ENCODE results near the gene SLC35D2. TPM values are rescaled to one million over a fixed set of nuclear protein-coding genes. Genes with fewer than 3 reads are reported as not detected.
"Not testable (repeated sequence)": the region's sequence is repeated elsewhere in the genome, so short reads cannot be mapped to it uniquely, and the experiment has no call there.

SLC35D2 gene
- total and polyA plus RNA-seq, 4 experiments from 2014 or later: 25.3 to 30.5 (median 30.0) TPM

DNA sequence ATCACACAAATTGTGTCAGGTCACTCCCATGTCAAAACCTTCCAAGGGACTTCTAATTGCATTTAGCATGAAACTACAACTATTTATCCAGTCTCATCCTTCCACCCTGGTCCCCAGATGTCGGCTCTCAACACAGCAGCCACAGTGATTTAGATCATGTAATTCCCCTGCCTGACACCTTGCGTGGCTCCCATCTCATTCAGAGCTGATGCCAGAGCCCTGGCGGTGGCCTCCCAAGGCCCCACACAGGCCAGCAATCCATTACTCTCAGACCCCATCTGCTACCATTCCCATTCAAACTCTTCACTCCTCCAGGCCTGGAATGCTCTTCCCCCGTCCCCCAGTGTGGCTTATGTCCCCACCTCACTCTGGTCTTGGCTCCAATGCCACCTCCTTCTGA, 2.4 kb downstream of the SLC35D2 start:
- Mint-ChIP-seq H3K4me1 (peaks cover 33 to 56% (median 39%) of the 10 kb centered on the region in 4 donors), H3K36me3 (peaks cover 13 to 27% of the 10 kb centered on the region in 2 donors), H3K27ac (peak overlapping the region in 5 of 7 donors; percentile 5 to 78 (median 48)), H3K27me3 (no peaks in the 10 kb centered on the region), H3K4me3 (peak overlapping the region in 4 of 8 donors; percentile 1 to 69 (median 51)), H3K9me3 (no peaks in the 10 kb centered on the region)
- POLR2A ChIA-PET (ENCODE audit: partially characterized antibody): interaction anchor here (1.4 to 5.1 kb wide), 4 partner anchors 19 to 69 kb away, joined by 9 to 30 read pairs (median 22); partner anchors contain the start of genes HABP4 and ZNF367
- CTCF ChIA-PET (ENCODE audit: partially characterized antibody): interaction anchor here (1.0 to 2.0 kb wide), 4 partner anchors 10 to 53 kb away, joined by 3 to 6 read pairs (median 6); no protein-coding TSS in a partner anchor
- Histone ChIP-seq H3K4me3 (ENCODE audit: low read length in 2 of 2) (no peak overlapping the region), H3K27ac (ENCODE audit: low read depth, low read length) (no peak overlapping the region), H3K36me3 (ENCODE audit: insufficient read depth, low read length) (no peaks in the 10 kb centered on the region), H3K27me3 (ENCODE audit: insufficient read depth, low read length) (no peaks in the 10 kb centered on the region), H3K9me3 (ENCODE audit: control insufficient read depth in 1 of 2, low read length in 2 of 2) (no peaks in the 10 kb centered on the region), H3K4me1 (ENCODE audit: insufficient read depth, low read length) (peaks cover 27% of the 10 kb centered on the region)
- intact Hi-C loops (cut with micrococcal nuclease): no loop called here
- no peak for DNase-seq

- ChIA-PET CTCF (ENCODE audit: partially characterized antibody) (interaction anchor here (0.6 to 0.9 kb wide), 2 partner anchors 9 to 76 kb away, joined by 3 read pairs; no protein-coding TSS in a partner anchor), POLR2A (ENCODE audit: partially characterized antibody) (no interaction called here)
- no peaks in the 10 kb centered on the region for H3K27me3 Mint-ChIP-seq
- no peak overlapping the region for H3K4me3 ChIP-seq (ENCODE audit: low read length in 2 of 2)
- no peaks in the 10 kb centered on the region for H3K9me3 Mint-ChIP-seq
- H3K4me1 Mint-ChIP-seq: peaks cover 33 to 52% (median 36%) of the 10 kb centered on the region in 4 donors
- H3K27ac ChIP-seq (ENCODE audit: low read depth, low read length): no peak overlapping the region
- H3K9me3 ChIP-seq (ENCODE audit: control insufficient read depth in 1 of 2, low read length in 2 of 2): no peaks in the 10 kb centered on the region
- peaks cover 13 to 27% of the 10 kb centered on the region in 2 donors for H3K36me3 Mint-ChIP-seq
- peaks cover 27% of the 10 kb centered on the region for H3K4me1 ChIP-seq (ENCODE audit: insufficient read depth, low read length)
- no peaks in the 10 kb centered on the region for H3K36me3 ChIP-seq (ENCODE audit: insufficient read depth, low read length)
- DNase-seq: no peak
- H3K27me3 ChIP-seq (ENCODE audit: insufficient read depth, low read length): no peaks in the 10 kb centered on the region
- no peak overlapping the region for H3K4me3 Mint-ChIP-seq
- no peak overlapping the region for H3K27ac Mint-ChIP-seq
- intact Hi-C loops (cut with micrococcal nuclease): no loop called here
Observed at GRCh38 chr9:96379461-96379860, 4.0 kb downstream of the SLC35D2 start.

- Histone ChIP-seq H3K4me3 (ENCODE audit: low read length in 2 of 2) (no peak overlapping the region), H3K27ac (ENCODE audit: low read depth, low read length) (no peak overlapping the region), H3K27me3 (ENCODE audit: insufficient read depth, low read length) (no peaks in the 10 kb centered on the region), H3K9me3 (ENCODE audit: control insufficient read depth in 1 of 2, low read length in 2 of 2) (no peaks in the 10 kb centered on the region), H3K36me3 (ENCODE audit: insufficient read depth, low read length) (no peaks in the 10 kb centered on the region), H3K4me1 (ENCODE audit: insufficient read depth, low read length) (peaks cover 21% of the 10 kb centered on the region)
- no peak overlapping the region for H3K27ac Mint-ChIP-seq
- no peaks in the 10 kb centered on the region for H3K27me3 Mint-ChIP-seq
- ChIA-PET POLR2A (ENCODE audit: partially characterized antibody) (no interaction called here), CTCF (ENCODE audit: partially characterized antibody) (no interaction called here)
- intact Hi-C loops (cut with micrococcal nuclease): no loop called here
- H3K9me3 Mint-ChIP-seq: no peaks in the 10 kb centered on the region
- H3K4me3 Mint-ChIP-seq: no peak overlapping the region
- no peak for DNase-seq
- H3K4me1 Mint-ChIP-seq: peaks cover 26 to 43% (median 31%) of the 10 kb centered on the region in 4 donors
- H3K36me3 Mint-ChIP-seq: peaks cover 8 to 27% of the 10 kb centered on the region in 2 donors
Observed at GRCh38 chr9:96378187-96378586, 5.3 kb downstream of the SLC35D2 start.

DNA sequence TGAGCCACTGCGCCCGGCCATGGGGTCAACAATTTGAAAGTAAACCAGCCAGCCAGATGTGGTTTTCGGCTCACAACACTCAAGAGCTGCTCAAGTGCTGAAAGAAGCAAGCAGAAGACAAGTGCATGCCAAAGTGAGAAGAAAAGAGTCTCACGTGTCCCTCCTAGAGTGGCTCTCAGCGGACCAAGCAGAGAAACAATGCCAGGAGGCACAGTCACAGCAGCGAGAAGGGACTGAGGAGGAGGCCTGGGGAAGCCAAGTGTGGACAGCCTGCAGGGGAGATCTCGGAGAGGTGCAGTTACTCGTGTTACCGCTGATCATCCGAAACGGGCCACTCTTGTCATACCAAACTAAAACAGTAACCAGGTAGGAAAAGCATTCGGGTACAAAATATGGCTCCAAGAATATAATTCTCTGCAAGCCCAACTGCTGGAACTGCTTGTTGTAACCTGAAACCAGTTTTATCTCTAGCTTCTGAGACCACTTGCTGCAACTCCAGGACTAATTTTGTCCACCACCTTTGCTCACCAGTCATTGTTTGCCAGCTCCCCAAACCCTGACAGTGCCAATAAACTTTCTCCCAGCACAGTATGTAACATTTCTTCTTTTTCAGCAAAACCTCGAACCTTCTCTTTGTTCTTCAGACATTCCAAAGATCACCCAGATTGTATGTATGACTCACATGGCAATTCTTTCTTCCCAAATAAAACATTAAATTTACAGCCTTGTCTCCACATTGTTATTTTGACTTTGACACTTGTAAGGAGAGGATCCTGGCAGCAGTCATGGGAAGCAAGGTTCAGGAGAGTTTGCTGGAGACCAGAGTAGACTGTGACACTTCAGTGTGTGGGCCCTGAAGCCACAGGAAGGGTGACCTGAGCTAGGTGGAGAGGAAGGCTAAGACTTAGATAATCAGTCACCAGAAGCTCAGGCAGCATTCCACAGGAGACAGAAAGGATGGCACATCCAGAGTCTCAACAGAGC, 6.3 kb downstream of the SLC35D2 start:
- POLR2A ChIA-PET (ENCODE audit: partially characterized antibody): no interaction called here
- no peaks in the 10 kb centered on the region for H3K9me3 Mint-ChIP-seq

DNA sequence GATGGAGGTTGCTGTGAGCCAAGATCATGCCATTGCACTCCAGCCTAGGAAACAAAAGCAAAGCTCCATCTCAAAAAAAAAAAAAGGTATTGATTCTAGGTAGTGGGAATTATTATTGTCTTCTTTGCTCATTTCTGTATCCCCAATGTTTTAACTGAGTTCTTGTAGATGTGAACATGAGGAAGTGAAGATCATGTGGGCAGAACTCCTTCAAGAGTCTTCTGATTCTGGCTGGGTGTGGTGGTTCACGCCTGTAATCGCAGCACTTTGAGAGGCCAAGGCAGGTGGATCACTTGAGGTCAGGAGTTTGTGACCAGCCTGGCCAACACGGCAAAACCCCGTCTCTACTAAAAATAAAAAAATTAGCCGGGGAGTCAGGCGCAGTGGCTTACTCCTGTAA, 8.0 kb downstream of the SLC35D2 start:
- H3K4me3 ChIP-seq (ENCODE audit: low read length in 2 of 2); H3K36me3 ChIP-seq (ENCODE audit: insufficient read depth, low read length); H3K27me3 ChIP-seq (ENCODE audit: insufficient read depth, low read length); H3K4me3 Mint-ChIP-seq; H3K27ac ChIP-seq (ENCODE audit: low read depth, low read length); DNase-seq; H3K9me3 ChIP-seq (ENCODE audit: control insufficient read depth in 1 of 2, low read length in 2 of 2); H3K27me3 Mint-ChIP-seq; CTCF ChIA-PET (ENCODE audit: partially characterized antibody); POLR2A ChIA-PET (ENCODE audit: partially characterized antibody); H3K4me1 ChIP-seq (ENCODE audit: insufficient read depth, low read length); H3K9me3 Mint-ChIP-seq; intact Hi-C loops (cut with micrococcal nuclease); H3K27ac Mint-ChIP-seq: not testable (repeated sequence)
- H3K4me1 Mint-ChIP-seq: peaks cover 5 to 17% (median 15%) of the 10 kb centered on the region in 4 donors
- peaks cover 0 to 15% of the 10 kb centered on the region in 2 donors for H3K36me3 Mint-ChIP-seq

More for the DNA sequence above, 6.3 kb downstream of the SLC35D2 start:
- intact Hi-C loops (cut with micrococcal nuclease): no loop called here
- Histone ChIP-seq H3K27ac (ENCODE audit: low read depth, low read length) (no peak overlapping the region), H3K9me3 (ENCODE audit: control insufficient read depth in 1 of 2, low read length in 2 of 2) (no peaks in the 10 kb centered on the region), H3K36me3 (ENCODE audit: insufficient read depth, low read length) (no peaks in the 10 kb centered on the region), H3K27me3 (ENCODE audit: insufficient read depth, low read length) (no peaks in the 10 kb centered on the region), H3K4me3 (ENCODE audit: low read length in 2 of 2) (no peak overlapping the region), H3K4me1 (ENCODE audit: insufficient read depth, low read length) (peaks cover 12% of the 10 kb centered on the region)
- Mint-ChIP-seq H3K27ac (peak overlapping the region in 4 of 7 donors; percentile 2 to 53 (median 16)), H3K27me3 (no peaks in the 10 kb centered on the region), H3K4me3 (no peak overlapping the region), H3K4me1 (peaks cover 19 to 33% (median 25%) of the 10 kb centered on the region in 4 donors), H3K36me3 (peaks cover 6 to 27% of the 10 kb centered on the region in 2 donors)
- CTCF ChIA-PET (ENCODE audit: partially characterized antibody): interaction anchor here (1.0 kb wide), 1 partner anchor 60 kb away, joined by 3 read pairs; no protein-coding TSS in a partner anchor
- DNase-seq: no peak

GRCh38 chr9:96367943-96368342, 15.6 kb downstream of the SLC35D2 start:
- H3K9me3 Mint-ChIP-seq: no peaks in the 10 kb centered on the region
- Histone ChIP-seq H3K4me3 (ENCODE audit: low read length in 2 of 2) (no peak overlapping the region), H3K9me3 (ENCODE audit: control insufficient read depth in 1 of 2, low read length in 2 of 2) (no peaks in the 10 kb centered on the region), H3K4me1 (ENCODE audit: insufficient read depth, low read length) (no peaks in the 10 kb centered on the region), H3K27me3 (ENCODE audit: insufficient read depth, low read length) (no peaks in the 10 kb centered on the region), H3K36me3 (ENCODE audit: insufficient read depth, low read length) (peaks cover 10% of the 10 kb centered on the region), H3K27ac (ENCODE audit: low read depth, low read length) (no peak overlapping the region)
- no peak overlapping the region for H3K27ac Mint-ChIP-seq
- peaks cover 0 to 7% (median 3%) of the 10 kb centered on the region in 4 donors for H3K4me1 Mint-ChIP-seq
- ChIA-PET CTCF (ENCODE audit: partially characterized antibody) (no interaction called here), POLR2A (ENCODE audit: partially characterized antibody) (no interaction called here)
- H3K4me3 Mint-ChIP-seq: no peak overlapping the region
- H3K36me3 Mint-ChIP-seq: peaks cover 9 to 19% of the 10 kb centered on the region in 2 donors
- no peaks in the 10 kb centered on the region for H3K27me3 Mint-ChIP-seq
- intact Hi-C loops (cut with micrococcal nuclease): no loop called here
- DNase-seq: no peak

- Histone ChIP-seq H3K27ac (ENCODE audit: low read depth, low read length) (no peak overlapping the region), H3K27me3 (ENCODE audit: insufficient read depth, low read length) (no peaks in the 10 kb centered on the region), H3K36me3 (ENCODE audit: insufficient read depth, low read length) (peaks cover 10% of the 10 kb centered on the region), H3K4me1 (ENCODE audit: insufficient read depth, low read length) (no peaks in the 10 kb centered on the region), H3K9me3 (ENCODE audit: control insufficient read depth in 1 of 2, low read length in 2 of 2) (no peaks in the 10 kb centered on the region), H3K4me3 (ENCODE audit: low read length in 2 of 2) (no peak overlapping the region)
- no peaks in the 10 kb centered on the region for H3K9me3 Mint-ChIP-seq
- no peak overlapping the region for H3K27ac Mint-ChIP-seq
- no peaks in the 10 kb centered on the region for H3K27me3 Mint-ChIP-seq
- H3K4me3 Mint-ChIP-seq: no peak overlapping the region
- DNase-seq: no peak
- ChIA-PET POLR2A (ENCODE audit: partially characterized antibody) (no interaction called here), CTCF (ENCODE audit: partially characterized antibody) (no interaction called here)
- peaks cover 30 to 35% of the 10 kb centered on the region in 2 donors for H3K36me3 Mint-ChIP-seq
- no peaks in the 10 kb centered on the region for H3K4me1 Mint-ChIP-seq
- intact Hi-C loops (cut with micrococcal nuclease): no loop called here
Observed at GRCh38 chr9:96363175-96363967, 20.1 kb downstream of the SLC35D2 start.
